Panc1 (cell line): ENCODE measurements around the gene CREBBP.

Experiments used
- CTCF ChIP-seq: fragments of 450-650 bp; IDR thresholded peaks from 2 replicates; pipeline ENCODE4 v1.5.1; 2017; ENCODE audit warnings: mild to moderate bottlenecking
- POLR2AphosphoS5 ChIP-seq: IDR thresholded peaks from 2 replicates; pipeline ENCODE4 v1.6.1; 2012; ENCODE audit warnings: mild to moderate bottlenecking, low read depth, low read length, moderate library complexity

DNA sequence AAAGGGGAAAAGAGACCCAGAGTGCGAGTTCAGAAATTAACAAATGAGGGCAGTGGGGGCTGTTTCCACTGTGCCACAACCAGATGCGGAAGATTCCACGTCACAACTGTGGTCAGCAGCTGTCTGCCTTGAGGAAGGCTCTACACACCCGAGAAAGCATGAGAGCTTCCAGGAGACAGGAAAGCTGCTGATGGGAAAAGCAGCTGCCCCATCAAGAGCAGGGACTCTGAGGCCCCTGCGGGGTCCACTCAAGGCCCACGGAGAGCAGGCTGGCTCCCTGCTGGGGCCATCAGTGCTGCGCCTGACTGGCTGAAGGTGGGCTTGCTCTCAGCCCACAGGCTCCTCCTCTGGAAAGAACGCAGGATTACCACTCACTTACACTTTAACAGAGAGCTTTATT, 148.3 kb downstream of the CREBBP start:
- TF ChIP-seq POLR2AphosphoS5 (no peak), CTCF (no peak)
